ENCODE results near the gene AHDC1. TPM values are rescaled to one million over a fixed set of nuclear protein-coding genes. Genes with fewer than 3 reads are reported as not detected.

AHDC1 gene
- total and polyA plus RNA-seq, 7 donors, result 1.8 to 34.1 (median 12.1) TPM

- Histone ChIP-seq H3K9me3 (no peaks in the 10 kb centered on the region), H3K4me3 (no peak overlapping the region), H3K4me1 (peaks cover 0 to 100% (median 100%) of the 10 kb centered on the region in 4 donors), H3K27ac (peak overlapping the region; percentile 65 to 100 (median 96)), H3K27me3 (no peaks in the 10 kb centered on the region), H3K36me3 (no peaks in the 10 kb centered on the region)
- intact Hi-C loops (cut with DNase I), result loop anchor here (2.0 kb wide), 1 partner anchor 15 kb away; no protein-coding TSS in a partner anchor
- no peak for DNase-seq
- no peak for TF ChIP-seq POLR2A (IDR thresholded peaks at IDR 0.05)
- TF ChIP-seq POLR2AphosphoS5 (IDR thresholded peaks at IDR 0.05), result no peak
- TF ChIP-seq EP300 (IDR thresholded peaks at IDR 0.05), result no peak
- no peak for TF ChIP-seq CTCF (IDR thresholded peaks at IDR 0.05)
- WGBS, 2 donors, result 85 to 89% methylated on average over 8 of the region's 8 CpGs
Observed at GRCh38 chr1:27593678-27594563, 10.0 kb downstream of the AHDC1 start.

- intact Hi-C loops (cut with DNase I), result no loop called here
- 82 to 88% methylated on average over 17 of the region's 17 CpGs for WGBS, 2 donors
- Histone ChIP-seq H3K27me3 (no peaks in the 10 kb centered on the region), H3K9me3 (no peaks in the 10 kb centered on the region), H3K36me3 (no peaks in the 10 kb centered on the region), H3K27ac (peak overlapping the region; percentile 65 to 100 (median 96)), H3K4me3 (peak overlapping the region in 1 of 4 donors; percentile 1), H3K4me1 (peaks cover 0 to 100% (median 100%) of the 10 kb centered on the region in 4 donors)
- no peak for TF ChIP-seq CTCF (IDR thresholded peaks at IDR 0.05)
- no peak for DNase-seq
Observed at GRCh38 chr1:27592931-27593677, 10.8 kb downstream of the AHDC1 start.

- Histone ChIP-seq H3K27ac (peak overlapping the region; percentile 78 to 100 (median 96)), H3K9me3 (no peaks in the 10 kb centered on the region), H3K27me3 (no peaks in the 10 kb centered on the region), H3K4me3 (no peak overlapping the region), H3K4me1 (peaks cover 0 to 98% (median 97%) of the 10 kb centered on the region in 4 donors), H3K36me3 (no peaks in the 10 kb centered on the region)
- WGBS, 2 donors, result 85 to 90% methylated on average over 22 of the region's 22 CpGs
- no peak for TF ChIP-seq CTCF (IDR thresholded peaks at IDR 0.05)
- no peak for TF ChIP-seq POLR2A (IDR thresholded peaks at IDR 0.05)
- TF ChIP-seq EP300 (IDR thresholded peaks at IDR 0.05), result no peak
- TF ChIP-seq POLR2AphosphoS5 (IDR thresholded peaks at IDR 0.05), result no peak
- no peak for DNase-seq
- intact Hi-C loops (cut with DNase I), result no loop called here
Observed at GRCh38 chr1:27592232-27592930, 11.6 kb downstream of the AHDC1 start.

GRCh38 chr1:27591622-27592021 is 12.3 kb downstream of the AHDC1 start:
- H3K36me3 ChIP-seq, result no peaks in the 10 kb centered on the region
- H3K4me1 ChIP-seq, result peaks cover 0 to 98% (median 93%) of the 10 kb centered on the region in 4 donors
- intact Hi-C loops (cut with DNase I), result no loop called here
- H3K27ac ChIP-seq, result peak overlapping the region; percentile 78 to 100 (median 96)
- WGBS, 2 donors, result 59 to 70% methylated on average over 4 of the region's 4 CpGs
- H3K9me3 ChIP-seq, result no peaks in the 10 kb centered on the region
- H3K4me3 ChIP-seq, result no peak overlapping the region
- no peaks in the 10 kb centered on the region for H3K27me3 ChIP-seq
- no peak for DNase-seq
- TF ChIP-seq POLR2AphosphoS5 (IDR thresholded peaks at IDR 0.05), result no peak
- TF ChIP-seq POLR2A (IDR thresholded peaks at IDR 0.05), result no peak
- TF ChIP-seq CTCF (IDR thresholded peaks at IDR 0.05), result no peak
- TF ChIP-seq EP300 (IDR thresholded peaks at IDR 0.05), result no peak

Measured in sigmoid colon (tissue), 7 donors.